ENCODE data around the gene ANXA6.

GRCh38 chr5:151107084-151107483 lies 50.5 kb downstream of the ANXA6 start:
- TF ChIP-seq CTCF (conservative IDR thresholded peaks at IDR 0.05; ENCODE audit: low read depth, low read length) (no peak), EZH2 (IDR thresholded peaks at IDR 0.05; ENCODE audit: borderline replicate concordance, low read depth, low read length, poor library complexity, severe bottlenecking) (no peak)

All from A673 (cell line).